Head of caudate nucleus (tissue), 42 donors: ENCODE results near the gene ADCY7.

ENCODE experiments used
- DNase-seq, 42 donors: peaks; one replicate each; pipeline versions ENCODE4 v3.0.0 to v3.0.0-alpha.2; 2020 to 2021; ENCODE audit warnings: mixed read lengths in 7 of 42
- intact Hi-C: fragments of 100-400 bp; cut with DNase I; formaldehyde crosslinking; loops from one replicate; pipeline ENCODE4 v1.15.0; 2022

Gene ADCY7

DNA sequence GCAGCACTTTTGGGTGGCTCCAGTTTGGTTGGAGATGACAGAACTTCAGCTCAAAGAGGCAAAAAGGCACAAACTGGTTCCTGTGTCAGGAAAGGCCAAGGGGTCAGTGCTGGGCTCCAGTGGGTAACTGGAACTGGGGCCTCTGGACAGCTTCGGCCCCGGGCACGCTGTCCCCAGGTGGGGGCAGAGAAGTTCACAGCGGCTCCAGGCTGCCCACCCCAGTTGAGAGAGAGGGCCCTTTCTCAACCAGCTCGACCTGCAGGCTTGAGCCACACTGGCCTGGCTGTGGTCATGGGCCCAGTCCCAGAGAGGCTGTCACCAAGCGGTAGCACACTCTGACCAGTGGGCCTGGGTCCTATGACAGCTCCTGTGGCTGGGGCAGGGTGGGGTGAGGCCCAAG lies 24.5 kb downstream of the ADCY7 start:
- no peak for DNase-seq
- intact Hi-C loops = no loop called here

GRCh38 chr16:50291719-50292565 lies 25.6 kb downstream of the ADCY7 start:
- intact Hi-C loops = no loop called here
- no peak for DNase-seq

GRCh38 chr16:50292566-50292948 lies 26.2 kb downstream of the ADCY7 start:
- intact Hi-C loops = no loop called here
- no peak for DNase-seq

GRCh38 chr16:50293041-50293783 lies 26.9 kb downstream of the ADCY7 start:
- intact Hi-C loops = no loop called here
- DNase-seq = no peak

DNA sequence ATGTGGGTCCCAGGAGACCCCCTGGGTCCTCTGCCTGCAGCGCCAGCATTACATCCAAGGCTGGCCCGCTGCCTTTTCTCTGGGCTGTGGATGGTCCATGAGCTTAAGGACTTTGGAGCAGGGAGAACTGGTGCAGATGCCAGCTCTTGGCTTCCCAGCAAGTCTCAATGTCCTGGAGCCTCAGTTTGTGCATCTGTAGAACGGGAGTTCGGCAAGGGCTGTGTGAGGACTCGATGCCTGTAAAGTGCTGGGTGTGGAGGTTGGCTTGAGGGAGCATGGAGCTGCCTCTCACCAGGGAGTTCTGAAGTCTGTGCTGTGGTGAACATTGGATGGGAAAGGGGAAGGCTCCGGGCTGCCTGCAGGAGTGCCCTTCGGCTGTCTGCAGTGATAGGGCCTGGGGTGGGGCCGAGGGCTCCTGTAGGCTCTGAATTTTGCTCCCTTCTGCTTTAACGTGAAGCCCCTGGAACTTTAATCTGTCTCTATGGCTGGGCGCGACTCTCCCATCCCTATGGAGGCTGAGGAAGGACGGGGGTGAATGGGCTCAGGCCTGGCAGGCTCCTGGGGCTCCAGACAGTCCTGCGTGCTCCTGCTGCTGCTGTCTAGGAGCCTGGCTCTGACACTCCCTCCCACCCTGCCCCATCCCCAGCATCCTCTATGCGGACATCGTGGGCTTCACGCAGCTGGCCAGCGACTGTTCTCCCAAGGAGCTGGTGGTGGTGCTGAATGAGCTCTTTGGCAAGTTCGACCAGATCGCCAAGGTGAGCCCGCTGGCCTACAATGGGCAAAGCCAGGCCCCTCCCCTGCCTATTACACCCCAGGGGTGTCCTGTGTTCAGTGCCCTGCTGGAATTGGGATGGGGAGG lies 27.9 kb downstream of the ADCY7 start:
- no peak for DNase-seq
- intact Hi-C loops = no loop called here

DNA sequence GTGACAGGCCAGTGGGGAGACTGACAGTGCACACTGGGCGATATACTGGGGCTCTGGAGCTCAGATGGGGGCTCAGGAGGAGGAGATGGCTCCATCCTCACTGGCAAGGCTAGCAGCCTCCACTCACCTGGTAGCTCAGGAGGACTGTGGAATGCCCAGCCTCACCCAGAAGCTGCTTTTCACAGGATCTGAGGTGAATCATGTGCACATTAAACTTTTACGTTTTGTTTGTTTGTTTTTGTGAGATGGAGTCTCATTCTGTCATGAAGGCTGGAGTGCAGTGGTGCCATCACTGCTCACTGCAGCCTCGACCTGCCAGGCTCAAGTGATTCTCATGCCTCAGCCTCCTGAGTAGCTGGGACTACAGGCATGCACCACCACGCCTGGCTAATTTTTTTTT lies 28.6 kb downstream of the ADCY7 start:
- DNase-seq = peak in 1 of 42 donors; percentile 2
- intact Hi-C loops = no loop called here

GRCh38 chr16:50295541-50296132 lies 29.3 kb downstream of the ADCY7 start:
- intact Hi-C loops = no loop called here
- no peak for DNase-seq

- intact Hi-C loops = no loop called here
- no peak for DNase-seq
Observed at GRCh38 chr16:50296807-50297206, 30.5 kb downstream of the ADCY7 start.

DNA sequence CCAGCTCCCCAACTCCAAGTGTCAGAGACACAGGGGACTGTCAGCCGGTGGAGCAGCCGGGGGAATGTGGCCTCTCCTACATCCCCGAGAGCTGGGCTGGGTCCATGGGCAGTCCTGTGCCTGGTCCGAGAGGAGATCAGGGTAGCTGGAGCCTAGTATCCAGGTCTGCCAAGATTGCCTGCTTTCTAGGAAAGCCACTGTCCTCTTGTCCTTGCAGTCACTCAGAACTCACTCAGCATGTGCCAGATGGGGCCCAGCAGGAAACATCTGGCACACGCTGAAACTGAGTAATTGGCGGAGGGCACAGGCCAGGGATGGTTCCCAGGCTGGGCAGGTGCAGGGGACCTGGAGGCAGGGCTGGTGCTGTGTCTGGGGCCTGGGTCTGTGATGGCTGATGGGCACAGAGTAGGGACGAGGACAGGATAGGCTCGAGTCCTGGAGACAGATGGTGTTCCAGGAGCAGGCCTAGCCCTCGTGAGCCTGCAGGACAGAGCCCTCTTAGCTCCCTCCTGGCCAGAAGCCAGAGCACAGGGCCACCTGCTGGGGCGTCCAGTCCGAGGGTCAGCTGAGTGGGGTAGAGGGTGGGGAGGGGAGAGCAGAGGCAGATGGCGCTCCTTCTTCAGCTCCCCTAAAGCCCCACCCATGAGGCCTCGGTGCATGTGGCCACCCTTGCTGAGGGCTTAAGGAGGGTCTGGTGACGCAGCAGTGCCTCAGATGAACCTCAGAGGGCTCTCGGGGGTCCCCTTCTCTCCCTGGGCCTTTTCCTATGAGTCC lies 31.1 kb downstream of the ADCY7 start:
- DNase-seq = peak in 3 of 42 donors; percentile 3 to 25 (median 5)
- intact Hi-C loops = no loop called here

- DNase-seq = peak in 2 of 42 donors; percentile 1 to 9
- intact Hi-C loops = no loop called here
Observed at GRCh38 chr16:50298075-50298460, 31.7 kb downstream of the ADCY7 start.

- intact Hi-C loops = no loop called here
- peak in 4 of 42 donors; percentile 1 to 25 (median 15) for DNase-seq
Observed at GRCh38 chr16:50298591-50299507, 32.5 kb downstream of the ADCY7 start.

DNA sequence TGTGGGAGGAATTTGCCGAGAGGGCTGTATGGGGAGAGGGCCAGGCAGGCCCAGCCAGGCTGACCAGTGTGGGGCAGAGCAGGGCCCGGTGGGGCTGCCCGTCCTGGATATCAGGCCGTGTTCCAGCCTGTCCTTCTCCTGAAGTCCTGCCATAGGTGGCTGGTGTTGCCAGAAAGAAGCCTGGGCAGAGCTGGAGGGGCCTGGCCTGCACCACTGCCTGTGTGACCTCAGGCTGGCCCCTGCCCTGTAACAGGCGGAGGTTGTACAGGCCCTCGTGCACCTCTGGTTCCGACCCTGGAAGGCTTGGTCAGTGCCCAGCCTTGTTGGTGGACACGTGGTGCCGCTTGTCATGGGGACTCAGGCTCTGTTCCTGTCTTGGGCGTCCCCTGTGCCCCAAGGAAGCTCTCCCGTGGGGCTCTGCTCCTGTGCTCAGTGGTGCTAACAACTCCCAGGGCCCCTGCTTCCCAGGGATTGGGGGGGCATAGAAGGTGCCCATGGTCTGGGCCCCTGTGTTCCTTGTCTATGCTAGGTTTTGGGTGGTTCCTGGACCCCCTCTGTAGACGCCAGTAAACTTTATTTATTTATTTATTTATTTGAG lies 33.3 kb downstream of the ADCY7 start:
- intact Hi-C loops = no loop called here
- DNase-seq = peak in 3 of 42 donors; percentile 2 to 30 (median 10)

DNA sequence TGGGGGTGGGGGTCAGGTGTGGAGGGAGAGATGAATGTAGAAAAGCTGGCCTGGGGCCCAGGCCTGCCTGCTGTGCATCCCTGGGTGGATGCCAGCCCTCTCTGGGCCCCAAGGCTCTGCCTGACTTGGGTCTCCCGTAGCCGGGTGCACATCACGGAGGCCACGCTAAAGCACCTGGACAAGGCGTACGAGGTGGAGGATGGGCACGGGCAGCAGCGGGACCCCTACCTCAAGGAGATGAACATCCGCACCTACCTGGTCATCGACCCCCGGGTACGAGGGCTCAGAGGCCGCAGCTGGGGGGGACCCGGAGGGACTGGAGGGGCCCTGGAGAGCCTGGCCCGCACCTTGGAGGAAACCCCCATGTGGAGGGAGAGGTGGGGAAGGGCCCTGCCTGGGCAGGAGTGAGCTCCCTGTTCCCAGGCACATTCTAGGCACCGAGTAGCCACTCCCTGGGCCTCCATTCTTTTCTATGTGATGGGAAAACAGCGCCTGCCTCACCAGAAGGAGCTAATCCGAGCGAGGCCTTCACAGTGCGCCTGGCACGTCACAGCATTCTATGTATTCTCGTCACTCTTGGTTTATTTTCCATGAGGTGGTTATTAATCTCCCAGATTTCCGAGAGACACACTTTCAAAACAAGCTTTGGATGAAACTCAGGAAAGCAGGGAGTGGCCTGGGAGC lies 34.7 kb downstream of the ADCY7 start:
- intact Hi-C loops = no loop called here
- DNase-seq = peak in 10 of 42 donors; percentile 4 to 30 (median 8)

GRCh38 chr16:50301626-50302471 lies 35.5 kb downstream of the ADCY7 start:
- DNase-seq = peak in 16 of 42 donors; percentile 2 to 39 (median 9)
- intact Hi-C loops = no loop called here

DNA sequence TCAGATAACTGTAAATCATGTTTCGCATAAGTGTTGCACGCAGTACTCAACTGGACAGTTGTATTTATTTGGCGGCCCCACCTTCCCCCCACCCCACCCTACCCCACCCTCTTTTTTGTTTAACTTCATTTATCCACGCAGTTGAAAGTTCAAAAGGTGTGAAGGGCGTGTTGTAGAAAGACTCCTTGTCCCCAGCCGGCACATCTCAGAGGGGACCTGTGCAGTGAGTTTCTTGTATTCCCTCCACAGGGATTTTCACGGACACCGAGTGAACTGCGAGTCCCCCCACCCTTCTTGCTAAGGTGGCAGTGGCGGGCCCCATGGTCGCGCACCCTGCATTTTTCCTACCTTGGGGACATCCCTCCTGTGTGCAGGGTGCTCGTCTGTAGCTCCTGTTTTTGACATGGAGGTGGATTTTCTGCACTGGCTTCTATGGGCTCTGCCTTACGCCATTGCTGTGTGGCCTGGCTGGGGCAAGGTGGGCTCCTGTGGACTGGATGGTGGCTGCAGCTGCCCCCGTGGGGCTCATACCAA lies 36.2 kb downstream of the ADCY7 start:
- peak in 13 of 42 donors; percentile 0 to 27 (median 12) for DNase-seq
- intact Hi-C loops = no loop called here
